Suprapubic skin (tissue), 4 donors: ENCODE results near the gene TEKTIP1. TPM values are rescaled to one million over a fixed set of nuclear protein-coding genes. Genes with fewer than 3 reads are reported as not detected.
"Not testable (repeated sequence)": the region's sequence is repeated elsewhere in the genome, so short reads cannot be mapped to it uniquely, and the experiment has no call there.

Experiments used
- DNase-seq, 2 donors: peaks; one replicate each; pipeline ENCODE4 v3.0.0-alpha.2; 2019; ENCODE audit warnings: low spot score in 2 of 2
- H3K27ac ChIP-seq: fragments of 200-600 bp; sonication (generic); one replicate; pipeline ENCODE4 v1.5.1; 2019
- H3K27me3 ChIP-seq: fragments of 200-600 bp; sonication (generic); one replicate; pipeline ENCODE4 v1.5.1; 2019
- H3K36me3 ChIP-seq: fragments of 200-600 bp; sonication (generic); one replicate; pipeline ENCODE4 v1.5.1; 2019
- H3K4me1 ChIP-seq: fragments of 200-600 bp; sonication (generic); one replicate; pipeline ENCODE4 v1.5.1; 2019
- H3K4me3 ChIP-seq: fragments of 200-600 bp; sonication (generic); one replicate; pipeline ENCODE4 v1.5.1; 2019; ENCODE audit warnings: mild to moderate bottlenecking
- H3K9me3 ChIP-seq: fragments of 200-600 bp; sonication (generic); one replicate; pipeline ENCODE4 v1.5.1; 2019
- CTCF ChIP-seq, 2 donors: fragments of 200-600 bp in 1 of 2; fragments of 450-650 bp in 1 of 2; sonication (generic) in 1 of 2; IDR thresholded peaks; one replicate each; pipeline ENCODE4 v1.5.1; 2016 to 2019; ENCODE audit warnings: antibody characterized with exemption in 2 of 2, mild to moderate bottlenecking in 1 of 2, moderate library complexity in 1 of 2
- EP300 ChIP-seq: sonication (generic); formaldehyde crosslinking; IDR thresholded peaks from one replicate; pipeline ENCODE4 v1.6.1; 2017; ENCODE audit warnings: antibody characterized with exemption
- POLR2A ChIP-seq, 2 donors: fragments of 450-650 bp; IDR thresholded peaks; one replicate each; pipeline ENCODE4 v1.6.1; 2017; ENCODE audit warnings: antibody characterized with exemption in 2 of 2, mild to moderate bottlenecking in 2 of 2, moderate library complexity in 2 of 2
- POLR2AphosphoS5 ChIP-seq, 3 donors: sonication (generic); formaldehyde crosslinking; IDR thresholded peaks; one replicate each; pipeline ENCODE4 v1.6.1; 2017; ENCODE audit warnings: antibody characterized with exemption in 3 of 3
- WGBS: methylation state at CpG from one replicate; pipeline ENCODE4 v1.1.5; 2018; 5-methylcytosine and 5-hydroxymethylcytosine counted together
- total RNA-seq, 4 donors: library from RNA; depleted of rRNA; stranded (reverse); fragments of >200 nt; gene quantifications; one replicate each; pipeline ENCODE4 v1.1.0, GENCODE V29; 2016

The TEKTIP1 gene
- total RNA-seq, 4 donors from 2014 or later = 2.4 to 5.2 TPM; not detected in 2

GRCh38 chr19:3506384-3507340, 32.3 kb upstream of the TEKTIP1 start:
- H3K4me3 ChIP-seq = peak overlapping the region; percentile 98
- no peak for TF ChIP-seq CTCF (IDR thresholded peaks at IDR 0.05)
- TF ChIP-seq POLR2AphosphoS5 (IDR thresholded peaks at IDR 0.05) = no peak
- TF ChIP-seq EP300 = no peak
- TF ChIP-seq POLR2A (IDR thresholded peaks at IDR 0.05) = no peak
- DNase-seq = peak in 1 of 2 donors; percentile 84
- H3K27me3 ChIP-seq = no peaks in the 10 kb centered on the region
- H3K27ac ChIP-seq = peak overlapping the region; percentile 91
- H3K4me1 ChIP-seq = peaks cover 39% of the 10 kb centered on the region
- WGBS = 1% methylated on average over 42 of the region's 69 CpGs
- H3K9me3 ChIP-seq = no peaks in the 10 kb centered on the region
- H3K36me3 ChIP-seq = peaks cover 28% of the 10 kb centered on the region

- Histone ChIP-seq H3K27me3 (no peaks in the 10 kb centered on the region), H3K9me3 (no peaks in the 10 kb centered on the region), H3K27ac (peak overlapping the region; percentile 91), H3K4me3 (peak overlapping the region; percentile 98), H3K4me1 (peaks cover 39% of the 10 kb centered on the region), H3K36me3 (peaks cover 28% of the 10 kb centered on the region)
- 38% methylated on average over 27 of the region's 31 CpGs for WGBS
- DNase-seq = peak in 1 of 2 donors; percentile 68
- TF ChIP-seq EP300 = no peak
- TF ChIP-seq CTCF (IDR thresholded peaks at IDR 0.05) = no peak
- TF ChIP-seq POLR2AphosphoS5 (IDR thresholded peaks at IDR 0.05) = no peak
These were observed 31.4 kb upstream of the TEKTIP1 start for GRCh38 chr19:3507371-3508120.

GRCh38 chr19:3508121-3508661, 30.8 kb upstream of the TEKTIP1 start:
- not testable (repeated sequence) for H3K27ac ChIP-seq, H3K27me3 ChIP-seq, H3K9me3 ChIP-seq, DNase-seq
- Histone ChIP-seq H3K4me1 (peaks cover 39% of the 10 kb centered on the region), H3K36me3 (peaks cover 28% of the 10 kb centered on the region), H3K4me3 (peak overlapping the region; percentile 98)
- 93% methylated on average over 18 of the region's 18 CpGs for WGBS

GRCh38 chr19:3508771-3509535, 30.0 kb upstream of the TEKTIP1 start:
- Histone ChIP-seq H3K4me3 (no peak overlapping the region), H3K36me3 (peaks cover 28% of the 10 kb centered on the region), H3K27ac (no peak overlapping the region), H3K4me1 (peaks cover 39% of the 10 kb centered on the region), H3K27me3 (no peaks in the 10 kb centered on the region), H3K9me3 (no peaks in the 10 kb centered on the region)
- WGBS = 85% methylated on average over 19 of the region's 23 CpGs
- no peak for TF ChIP-seq POLR2AphosphoS5 (IDR thresholded peaks at IDR 0.05)
- TF ChIP-seq EP300 = no peak
- no peak for TF ChIP-seq POLR2A (IDR thresholded peaks at IDR 0.05)
- no peak for TF ChIP-seq CTCF (IDR thresholded peaks at IDR 0.05)
- DNase-seq = no peak

- Histone ChIP-seq H3K27ac (no peak overlapping the region), H3K4me3 (no peak overlapping the region), H3K9me3 (no peaks in the 10 kb centered on the region), H3K27me3 (no peaks in the 10 kb centered on the region), H3K36me3 (peaks cover 28% of the 10 kb centered on the region), H3K4me1 (peaks cover 39% of the 10 kb centered on the region)
- TF ChIP-seq EP300 = no peak
- TF ChIP-seq POLR2AphosphoS5 (IDR thresholded peaks at IDR 0.05) = no peak
- no peak for TF ChIP-seq CTCF (IDR thresholded peaks at IDR 0.05)
- TF ChIP-seq POLR2A (IDR thresholded peaks at IDR 0.05) = no peak
- no peak for DNase-seq
- 87% methylated on average over 15 of the region's 15 CpGs for WGBS
These were observed 29.4 kb upstream of the TEKTIP1 start for GRCh38 chr19:3509566-3509989.
